ENCODE data around the gene PMVK.
"Not testable (repeated sequence)": the region's sequence is repeated elsewhere in the genome, so short reads cannot be mapped to it uniquely, and the experiment has no call there.

PMVK gene

DNA sequence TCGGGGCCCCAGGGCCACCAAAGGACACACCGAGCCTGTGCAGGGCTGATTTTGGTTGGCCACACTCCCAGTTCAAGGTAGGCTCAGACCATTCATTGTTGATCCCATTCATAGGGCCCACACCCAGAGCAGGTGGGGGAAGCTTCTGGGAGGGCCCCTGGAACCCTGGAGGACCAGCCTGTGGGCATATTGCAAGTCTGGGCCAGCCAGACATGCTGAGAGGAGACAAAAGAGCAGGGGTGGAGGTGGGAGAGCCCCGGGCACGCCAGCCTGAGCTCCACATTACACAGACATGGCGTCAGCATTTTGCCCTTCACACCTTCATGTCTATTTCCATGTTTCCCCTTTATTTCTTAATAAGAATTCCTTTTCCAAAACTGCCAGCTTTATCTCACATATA lies 25.7 kb downstream of the PMVK start:
- Histone ChIP-seq H3K4me3 (replicated peaks; ENCODE audit: low read depth, low read length) (no peak overlapping the region), H3K27me3 (replicated peaks; ENCODE audit: control insufficient read depth, insufficient read depth, low read length) (no peaks in the 10 kb centered on the region), H3K36me3 (ENCODE audit: control insufficient read depth, insufficient read depth, low read length) (no peaks in the 10 kb centered on the region)
- TF ChIP-seq, protein P1, sequence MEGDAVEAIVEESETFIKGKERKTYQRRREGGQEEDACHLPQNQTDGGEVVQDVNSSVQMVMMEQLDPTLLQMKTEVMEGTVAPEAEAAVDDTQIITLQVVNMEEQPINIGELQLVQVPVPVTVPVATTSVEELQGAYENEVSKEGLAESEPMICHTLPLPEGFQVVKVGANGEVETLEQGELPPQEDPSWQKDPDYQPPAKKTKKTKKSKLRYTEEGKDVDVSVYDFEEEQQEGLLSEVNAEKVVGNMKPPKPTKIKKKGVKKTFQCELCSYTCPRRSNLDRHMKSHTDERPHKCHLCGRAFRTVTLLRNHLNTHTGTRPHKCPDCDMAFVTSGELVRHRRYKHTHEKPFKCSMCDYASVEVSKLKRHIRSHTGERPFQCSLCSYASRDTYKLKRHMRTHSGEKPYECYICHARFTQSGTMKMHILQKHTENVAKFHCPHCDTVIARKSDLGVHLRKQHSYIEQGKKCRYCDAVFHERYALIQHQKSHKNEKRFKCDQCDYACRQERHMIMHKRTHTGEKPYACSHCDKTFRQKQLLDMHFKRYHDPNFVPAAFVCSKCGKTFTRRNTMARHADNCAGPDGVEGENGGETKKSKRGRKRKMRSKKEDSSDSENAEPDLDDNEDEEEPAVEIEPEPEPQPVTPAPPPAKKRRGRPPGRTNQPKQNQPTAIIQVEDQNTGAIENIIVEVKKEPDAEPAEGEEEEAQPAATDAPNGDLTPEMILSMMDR (IDR thresholded peaks at IDR 0.05; ENCODE audit: insufficient read depth, low read length, poor library complexity, severe bottlenecking) = no peak
- DNase-seq (ENCODE audit: extremely low read depth, insufficient read length) = no peak

DNA sequence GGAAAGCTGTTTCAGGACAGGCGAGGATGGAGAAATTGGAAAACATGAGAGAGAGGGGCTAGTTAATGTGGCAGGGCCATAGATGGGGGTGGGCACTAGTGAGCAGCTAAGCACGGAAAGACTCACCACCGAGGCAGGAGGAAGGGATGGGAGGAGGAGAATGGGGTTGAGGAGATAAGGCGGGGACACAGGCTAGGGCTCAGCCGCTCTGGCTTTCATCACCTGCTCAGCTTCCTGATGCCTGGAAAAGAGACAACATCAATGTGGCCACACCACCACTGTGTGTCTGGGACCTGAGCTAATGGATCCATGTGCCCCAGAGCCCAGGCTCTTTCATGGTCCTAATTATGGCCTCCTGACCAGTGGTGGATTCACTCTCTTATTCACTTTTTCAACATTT lies 27.6 kb downstream of the PMVK start:
- TF ChIP-seq, protein P1 (IDR thresholded peaks at IDR 0.05; ENCODE audit: insufficient read depth, low read length, poor library complexity, severe bottlenecking) = no peak
- no peak for DNase-seq (ENCODE audit: extremely low read depth, insufficient read length)
- H3K27me3 ChIP-seq (replicated peaks; ENCODE audit: control insufficient read depth, insufficient read depth, low read length) = no peaks in the 10 kb centered on the region
- no peak overlapping the region for H3K4me3 ChIP-seq (replicated peaks; ENCODE audit: low read depth, low read length)
- no peaks in the 10 kb centered on the region for H3K36me3 ChIP-seq (ENCODE audit: control insufficient read depth, insufficient read depth, low read length)

DNA sequence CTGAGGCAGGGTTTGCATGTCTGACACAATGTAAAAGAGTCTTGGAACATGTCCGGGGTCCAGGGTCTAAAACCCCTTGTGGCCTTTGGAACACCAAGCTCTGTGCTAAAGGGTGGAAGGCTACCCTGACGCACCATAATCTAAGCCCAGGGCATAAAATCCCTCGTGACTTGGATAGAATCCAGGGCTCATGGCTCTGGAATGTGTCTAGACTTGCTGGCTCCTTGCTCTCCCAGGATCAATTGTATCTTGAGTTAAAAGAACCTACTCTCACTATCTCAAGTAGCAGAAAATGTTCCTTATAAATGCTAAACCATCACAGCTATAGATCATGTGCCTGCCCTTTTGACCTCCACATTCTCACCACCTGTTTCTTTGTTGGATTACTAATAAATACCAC lies 28.4 kb downstream of the PMVK start:
- H3K36me3 ChIP-seq (ENCODE audit: control insufficient read depth, insufficient read depth, low read length); H3K4me3 ChIP-seq (replicated peaks; ENCODE audit: low read depth, low read length); H3K27me3 ChIP-seq (replicated peaks; ENCODE audit: control insufficient read depth, insufficient read depth, low read length); DNase-seq (ENCODE audit: extremely low read depth, insufficient read length): not testable (repeated sequence)

DNA sequence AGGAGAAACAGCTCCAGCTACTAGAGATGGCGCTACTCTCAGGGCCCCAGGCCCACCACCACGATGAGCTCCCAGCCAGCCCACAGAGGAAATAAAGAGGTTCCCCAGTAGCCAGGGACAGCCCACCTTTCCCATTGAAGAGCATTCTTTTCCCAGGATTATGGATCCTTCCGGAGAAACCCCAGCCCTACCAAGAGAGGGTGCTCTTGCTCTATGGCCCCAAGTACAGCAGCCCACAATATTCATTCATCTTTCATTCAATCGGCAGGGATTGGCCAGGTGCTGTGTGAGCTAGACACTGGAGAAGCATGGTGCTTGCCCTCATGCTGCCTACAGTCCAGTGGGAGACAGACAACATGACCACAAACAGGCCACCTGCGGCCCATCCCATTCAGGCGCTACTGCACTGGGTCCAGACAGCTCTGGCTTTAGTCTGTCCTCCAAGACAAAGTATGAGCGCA lies 29.9 kb downstream of the PMVK start:
- H3K4me3 ChIP-seq (replicated peaks; ENCODE audit: low read depth, low read length) = no peak overlapping the region
- no peaks in the 10 kb centered on the region for H3K27me3 ChIP-seq (replicated peaks; ENCODE audit: control insufficient read depth, insufficient read depth, low read length)
- no peak for DNase-seq (ENCODE audit: extremely low read depth, insufficient read length)
- TF ChIP-seq, protein P1 (IDR thresholded peaks at IDR 0.05; ENCODE audit: insufficient read depth, low read length, poor library complexity, severe bottlenecking) = peak; percentile 32
- no peaks in the 10 kb centered on the region for H3K36me3 ChIP-seq (ENCODE audit: control insufficient read depth, insufficient read depth, low read length)

DNA sequence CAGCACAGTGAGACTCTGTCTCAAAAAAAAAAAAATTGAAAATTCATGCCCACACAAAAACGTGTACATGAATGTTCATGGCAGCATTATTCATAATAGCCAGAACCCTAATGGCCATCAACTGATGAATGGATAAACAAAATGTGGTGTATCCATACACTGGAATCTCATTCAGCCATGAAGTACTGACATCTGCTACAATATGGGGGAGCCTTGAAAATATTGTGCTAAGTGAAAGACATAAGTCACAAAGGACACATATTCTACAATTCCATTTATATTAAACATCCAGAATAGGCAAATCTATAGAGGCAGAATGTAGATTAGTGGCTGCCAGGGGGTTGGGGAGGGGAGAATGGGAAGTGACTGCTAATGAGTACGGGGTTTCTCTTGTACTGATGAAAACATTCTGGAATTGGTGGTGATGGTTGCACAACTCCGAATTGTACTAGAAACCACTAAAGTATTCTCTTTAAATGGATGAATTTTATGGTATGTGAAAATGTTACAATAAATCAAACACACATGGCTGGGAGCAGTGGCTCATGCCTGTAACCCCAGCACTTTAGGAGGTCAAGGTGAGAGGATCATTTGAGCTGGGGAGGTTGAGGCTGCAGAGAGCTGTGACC lies 33.5 kb downstream of the PMVK start:
- no peak for DNase-seq (ENCODE audit: extremely low read depth, insufficient read length)
- Histone ChIP-seq H3K36me3 (ENCODE audit: control insufficient read depth, insufficient read depth, low read length) (no peaks in the 10 kb centered on the region), H3K27me3 (replicated peaks; ENCODE audit: control insufficient read depth, insufficient read depth, low read length) (no peaks in the 10 kb centered on the region), H3K4me3 (replicated peaks; ENCODE audit: low read depth, low read length) (no peak overlapping the region)
- TF ChIP-seq, protein P1 (IDR thresholded peaks at IDR 0.05; ENCODE audit: insufficient read depth, low read length, poor library complexity, severe bottlenecking) = no peak

DNA sequence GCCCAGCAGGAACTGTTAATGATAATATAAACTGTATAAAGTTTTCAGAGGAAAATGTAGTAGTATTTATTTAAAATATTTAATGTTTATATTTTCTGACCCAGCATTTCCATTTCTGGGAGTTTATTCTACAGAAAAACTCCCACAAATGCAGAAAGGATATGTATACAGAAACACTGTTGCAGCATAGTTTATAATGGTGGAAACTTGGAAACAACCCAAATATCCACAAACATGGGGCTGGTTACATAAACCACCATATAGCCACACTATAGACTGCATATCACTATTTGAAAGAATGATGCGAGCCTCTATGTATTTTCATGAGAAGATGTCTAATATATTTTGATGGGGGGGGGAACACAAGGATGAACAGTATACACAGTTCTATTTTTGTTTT lies 34.9 kb downstream of the PMVK start:
- TF ChIP-seq, protein P1 (IDR thresholded peaks at IDR 0.05; ENCODE audit: insufficient read depth, low read length, poor library complexity, severe bottlenecking) = no peak
- H3K36me3 ChIP-seq (ENCODE audit: control insufficient read depth, insufficient read depth, low read length) = no peaks in the 10 kb centered on the region
- no peak overlapping the region for H3K4me3 ChIP-seq (replicated peaks; ENCODE audit: low read depth, low read length)
- no peak for DNase-seq (ENCODE audit: extremely low read depth, insufficient read length)
- no peaks in the 10 kb centered on the region for H3K27me3 ChIP-seq (replicated peaks; ENCODE audit: control insufficient read depth, insufficient read depth, low read length)
